Loucy (cell line): ENCODE data around the gene FGFR2.

Experiments used
- H2AFZ ChIP-seq: fragments of 200-600 bp; sonication (generic); 2 replicates; pipeline ENCODE4 v1.6.0; 2016; ENCODE audit warnings: antibody characterized with exemption, mild to moderate bottlenecking, low read length, moderate library complexity
- H3F3A ChIP-seq: fragments of 200-600 bp; 2 replicates; pipeline ENCODE4 v1.6.0; 2016; ENCODE audit warnings: antibody characterized with exemption, low read depth, mild to moderate bottlenecking
- H3K27me3 ChIP-seq: fragments of 200-600 bp; sonication (generic); 2 replicates; pipeline ENCODE4 v1.6.1; 2014; ENCODE audit warnings: low read length, mild to moderate bottlenecking; ENCODE audit not compliant: insufficient read depth, poor library complexity, severe bottlenecking
- H3K36me3 ChIP-seq: fragments of 200-600 bp; sonication (generic); 2 replicates; pipeline ENCODE4 v1.6.1; 2016; ENCODE audit warnings: low read length; ENCODE audit not compliant: insufficient read depth
- H3K4me1 ChIP-seq: fragments of 200-600 bp; sonication (generic); 2 replicates; pipeline ENCODE4 v1.5.1; 2014; ENCODE audit warnings: low read length, mild to moderate bottlenecking; ENCODE audit not compliant: insufficient read depth, poor library complexity, severe bottlenecking
- H3K4me2 ChIP-seq: fragments of 200-600 bp; sonication (generic); 2 replicates; pipeline ENCODE4 v1.6.0; 2014; ENCODE audit warnings: antibody characterized with exemption, low read length, low read depth, mild to moderate bottlenecking; ENCODE audit not compliant: poor library complexity, severe bottlenecking
- H3K4me3 ChIP-seq: fragments of 200-600 bp; sonication (generic); 2 replicates; pipeline ENCODE4 v1.5.1; 2014; ENCODE audit warnings: low read length, mild to moderate bottlenecking, mixed read lengths; ENCODE audit not compliant: poor library complexity, severe bottlenecking
- H3K79me2 ChIP-seq: fragments of 200-600 bp; sonication (generic); 2 replicates; pipeline ENCODE4 v1.6.1; 2014; ENCODE audit warnings: low read length; ENCODE audit not compliant: insufficient read depth
- H3K9ac ChIP-seq: fragments of 200-600 bp; sonication (generic); 2 replicates; pipeline ENCODE4 v1.6.0; 2014; ENCODE audit warnings: mild to moderate bottlenecking, low read depth, low read length, moderate library complexity; ENCODE audit not compliant: poor library complexity, severe bottlenecking
- H3K9me2 ChIP-seq: fragments of 200-600 bp; sonication (generic); replicated peaks from 2 replicates; pipeline ENCODE4 v1.6.1; 2016; ENCODE audit warnings: low read depth, low read length, mixed read lengths
- H3K9me3 ChIP-seq: fragments of 200-600 bp; sonication (generic); 2 replicates; pipeline ENCODE4 v1.6.1; 2014; ENCODE audit warnings: mild to moderate bottlenecking, antibody characterized with exemption, low read length, low read depth; ENCODE audit not compliant: insufficient read depth
- H4K20me1 ChIP-seq: fragments of 200-600 bp; sonication (generic); 2 replicates; pipeline ENCODE4 v1.6.0; 2014; ENCODE audit warnings: antibody characterized with exemption, low read length, mild to moderate bottlenecking; ENCODE audit not compliant: insufficient read depth, poor library complexity, severe bottlenecking
- EZH2phosphoT487 ChIP-seq: fragments of 200-600 bp; IDR thresholded peaks from 2 replicates; pipeline ENCODE4 v1.6.1; 2018; ENCODE audit warnings: antibody characterized with exemption, mild to moderate bottlenecking, moderate library complexity, borderline replicate concordance
- TF ChIP-seq, protein P1 (sequence below): fragments of 200-600 bp; sonication (generic); conservative IDR thresholded peaks from 2 replicates; pipeline ENCODE4 v1.5.1; 2014; ENCODE audit warnings: mild to moderate bottlenecking, antibody characterized with exemption, low read length

The FGFR2 gene

DNA sequence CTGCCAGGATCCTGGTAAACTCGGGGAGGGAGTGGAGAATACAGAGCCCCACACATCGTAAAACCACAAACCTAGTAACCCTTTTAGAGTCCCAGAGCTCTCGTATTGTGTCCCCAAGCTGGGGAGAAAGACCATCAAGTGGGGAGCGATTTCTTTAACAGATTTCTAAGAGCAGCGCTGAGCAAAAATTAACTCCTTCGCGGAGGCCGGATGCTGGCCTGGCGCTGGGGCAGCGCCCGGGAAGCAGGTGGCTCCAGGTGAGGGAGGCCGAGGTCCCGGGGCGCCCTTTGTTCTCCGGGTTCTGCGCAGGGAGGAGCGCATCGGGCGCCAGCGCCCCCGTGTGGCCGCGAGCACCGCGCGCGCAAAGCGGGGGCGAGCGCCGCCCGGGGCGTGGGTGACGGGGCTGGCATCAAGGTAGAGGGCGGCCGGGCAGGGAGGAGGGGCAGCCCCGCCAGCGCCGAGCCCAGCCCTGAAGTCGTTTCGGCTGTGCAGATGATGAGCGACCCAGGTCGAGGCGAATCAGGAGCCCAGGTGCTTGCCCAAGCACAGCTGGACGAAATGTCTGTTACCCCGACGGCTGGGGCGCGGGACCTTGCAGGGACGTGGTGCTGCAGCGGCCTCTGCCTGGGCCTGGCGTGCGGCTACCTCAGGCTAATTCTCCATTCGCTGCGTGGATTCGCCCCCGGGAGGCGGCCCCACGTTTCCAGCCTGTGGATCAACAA lies 10.4 kb upstream of the FGFR2 start:
- Histone ChIP-seq H3K27me3 (no peaks in the 10 kb centered on the region), H3K9ac (no peak overlapping the region), H3K36me3 (no peaks in the 10 kb centered on the region), H2AFZ (no peak overlapping the region), H3K79me2 (no peaks in the 10 kb centered on the region), H4K20me1 (no peaks in the 10 kb centered on the region), H3F3A (no peaks in the 10 kb centered on the region), H3K4me3 (no peak overlapping the region), H3K4me1 (no peaks in the 10 kb centered on the region), H3K9me2 (no peaks in the 10 kb centered on the region), H3K9me3 (no peaks in the 10 kb centered on the region; the same call in 1 of the 2 replicates), H3K4me2 (no peak overlapping the region)
- TF ChIP-seq, protein P1, sequence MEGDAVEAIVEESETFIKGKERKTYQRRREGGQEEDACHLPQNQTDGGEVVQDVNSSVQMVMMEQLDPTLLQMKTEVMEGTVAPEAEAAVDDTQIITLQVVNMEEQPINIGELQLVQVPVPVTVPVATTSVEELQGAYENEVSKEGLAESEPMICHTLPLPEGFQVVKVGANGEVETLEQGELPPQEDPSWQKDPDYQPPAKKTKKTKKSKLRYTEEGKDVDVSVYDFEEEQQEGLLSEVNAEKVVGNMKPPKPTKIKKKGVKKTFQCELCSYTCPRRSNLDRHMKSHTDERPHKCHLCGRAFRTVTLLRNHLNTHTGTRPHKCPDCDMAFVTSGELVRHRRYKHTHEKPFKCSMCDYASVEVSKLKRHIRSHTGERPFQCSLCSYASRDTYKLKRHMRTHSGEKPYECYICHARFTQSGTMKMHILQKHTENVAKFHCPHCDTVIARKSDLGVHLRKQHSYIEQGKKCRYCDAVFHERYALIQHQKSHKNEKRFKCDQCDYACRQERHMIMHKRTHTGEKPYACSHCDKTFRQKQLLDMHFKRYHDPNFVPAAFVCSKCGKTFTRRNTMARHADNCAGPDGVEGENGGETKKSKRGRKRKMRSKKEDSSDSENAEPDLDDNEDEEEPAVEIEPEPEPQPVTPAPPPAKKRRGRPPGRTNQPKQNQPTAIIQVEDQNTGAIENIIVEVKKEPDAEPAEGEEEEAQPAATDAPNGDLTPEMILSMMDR, result no peak
- TF ChIP-seq EZH2phosphoT487, result no peak

DNA sequence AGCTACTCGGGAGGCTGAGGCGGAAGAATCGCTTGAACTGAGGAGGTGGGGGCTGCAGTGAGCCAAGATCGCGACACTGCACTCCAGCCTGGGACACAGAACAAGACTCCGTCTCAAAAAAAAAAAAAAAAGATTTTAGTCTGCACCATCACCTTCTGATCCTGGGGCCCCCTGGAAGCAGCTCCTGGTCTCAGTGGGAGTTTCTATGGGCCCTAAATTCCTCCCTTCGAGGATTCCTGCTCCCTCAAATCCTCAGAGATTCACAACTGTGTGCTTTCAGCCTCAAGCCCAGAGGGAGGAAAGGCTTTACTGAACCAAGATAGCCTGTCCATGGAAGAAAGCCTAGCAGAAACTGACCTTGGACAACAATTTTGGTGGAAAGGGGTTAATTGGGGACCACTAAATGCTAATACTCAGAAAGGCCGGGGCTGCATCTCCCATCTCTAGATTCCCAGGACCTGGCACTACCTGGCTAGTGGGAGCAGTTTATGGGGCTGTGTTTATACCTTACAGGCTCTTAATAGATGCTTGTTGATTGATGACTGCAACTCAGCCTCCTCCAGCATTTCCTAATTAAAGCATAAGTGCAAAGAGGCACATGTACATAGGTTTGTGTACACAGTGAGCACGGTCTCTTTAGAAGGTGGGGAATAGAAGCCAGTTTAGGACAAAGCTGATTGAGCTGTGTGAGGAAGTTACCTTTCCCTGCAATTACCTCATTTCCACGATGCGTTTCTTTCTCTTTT lies 9.2 kb upstream of the FGFR2 start:
- Histone ChIP-seq H3K4me2 (no peak overlapping the region), H3K27me3 (no peaks in the 10 kb centered on the region), H4K20me1 (no peaks in the 10 kb centered on the region), H3K4me3 (no peak overlapping the region), H2AFZ (no peak overlapping the region), H3K9ac (no peak overlapping the region), H3K9me3 (no peaks in the 10 kb centered on the region; the same call in 1 of the 2 replicates), H3K79me2 (no peaks in the 10 kb centered on the region), H3K36me3 (no peaks in the 10 kb centered on the region), H3F3A (no peaks in the 10 kb centered on the region), H3K9me2 (no peaks in the 10 kb centered on the region), H3K4me1 (no peaks in the 10 kb centered on the region)
- no peak for TF ChIP-seq EZH2phosphoT487
- TF ChIP-seq, protein P1, result no peak

DNA sequence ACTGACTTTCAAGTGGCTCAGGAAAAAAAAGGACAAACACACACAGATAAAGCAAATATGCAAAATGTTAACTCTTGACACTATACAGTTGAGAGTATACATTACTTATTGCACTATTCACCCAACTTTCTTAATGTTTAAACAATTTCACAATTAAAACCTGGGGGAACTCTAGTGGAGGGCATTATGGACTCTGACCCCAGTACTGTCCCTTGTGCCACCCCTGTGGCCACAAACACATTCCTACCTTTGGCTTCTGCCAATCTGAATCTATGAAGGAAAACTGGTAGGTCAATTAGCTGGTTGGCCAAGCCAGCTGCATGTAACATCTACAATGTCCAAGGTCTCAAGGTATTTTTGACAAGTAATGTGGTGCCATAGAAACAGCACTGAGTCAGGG lies 7.5 kb upstream of the FGFR2 start:
- H3K4me2 ChIP-seq, result no peak overlapping the region
- H4K20me1 ChIP-seq, result no peaks in the 10 kb centered on the region
- no peaks in the 10 kb centered on the region for H3K27me3 ChIP-seq
- H3K4me1 ChIP-seq, result no peaks in the 10 kb centered on the region
- TF ChIP-seq EZH2phosphoT487, result no peak
- TF ChIP-seq, protein P1, result no peak
- no peaks in the 10 kb centered on the region for H3K79me2 ChIP-seq
- no peak overlapping the region for H2AFZ ChIP-seq
- H3F3A ChIP-seq, result no peaks in the 10 kb centered on the region
- H3K9me2 ChIP-seq, result no peaks in the 10 kb centered on the region
- no peaks in the 10 kb centered on the region for H3K36me3 ChIP-seq
- H3K4me3 ChIP-seq, result no peak overlapping the region
- H3K9ac ChIP-seq, result no peak overlapping the region
- no peaks in the 10 kb centered on the region; the same call in 1 of the 2 replicates for H3K9me3 ChIP-seq
